ENCODE results near the gene ABHD8.

DNA sequence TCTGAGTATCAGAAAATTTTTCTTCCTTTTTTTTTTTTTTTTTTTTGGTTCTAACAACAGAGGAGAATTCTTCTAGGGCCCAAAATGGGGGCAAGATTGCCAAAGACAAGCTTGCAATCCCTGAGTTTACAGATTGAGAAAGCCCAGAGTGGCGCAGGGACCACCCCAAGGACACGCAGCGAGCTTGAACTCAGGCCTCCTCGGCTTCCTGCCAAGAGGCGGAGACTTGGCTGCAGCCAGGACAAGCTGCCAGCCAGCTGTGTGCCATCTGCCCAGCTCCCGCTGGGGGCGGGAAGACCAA, 1.9 kb upstream of the ABHD8 start:
- TF ChIP-seq, protein P1, sequence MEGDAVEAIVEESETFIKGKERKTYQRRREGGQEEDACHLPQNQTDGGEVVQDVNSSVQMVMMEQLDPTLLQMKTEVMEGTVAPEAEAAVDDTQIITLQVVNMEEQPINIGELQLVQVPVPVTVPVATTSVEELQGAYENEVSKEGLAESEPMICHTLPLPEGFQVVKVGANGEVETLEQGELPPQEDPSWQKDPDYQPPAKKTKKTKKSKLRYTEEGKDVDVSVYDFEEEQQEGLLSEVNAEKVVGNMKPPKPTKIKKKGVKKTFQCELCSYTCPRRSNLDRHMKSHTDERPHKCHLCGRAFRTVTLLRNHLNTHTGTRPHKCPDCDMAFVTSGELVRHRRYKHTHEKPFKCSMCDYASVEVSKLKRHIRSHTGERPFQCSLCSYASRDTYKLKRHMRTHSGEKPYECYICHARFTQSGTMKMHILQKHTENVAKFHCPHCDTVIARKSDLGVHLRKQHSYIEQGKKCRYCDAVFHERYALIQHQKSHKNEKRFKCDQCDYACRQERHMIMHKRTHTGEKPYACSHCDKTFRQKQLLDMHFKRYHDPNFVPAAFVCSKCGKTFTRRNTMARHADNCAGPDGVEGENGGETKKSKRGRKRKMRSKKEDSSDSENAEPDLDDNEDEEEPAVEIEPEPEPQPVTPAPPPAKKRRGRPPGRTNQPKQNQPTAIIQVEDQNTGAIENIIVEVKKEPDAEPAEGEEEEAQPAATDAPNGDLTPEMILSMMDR (conservative IDR thresholded peaks at IDR 0.05; ENCODE audit: low read length), result no peak
- TF ChIP-seq EZH2phosphoT487 (IDR thresholded peaks at IDR 0.05; ENCODE audit: borderline replicate concordance), result no peak

Data from Loucy (cell line).